ENCODE measurements around the gene TMEM80. TPM values are rescaled to one million over a fixed set of nuclear protein-coding genes. Genes with fewer than 3 reads are reported as not detected.
"Not testable (repeated sequence)": the region's sequence is repeated elsewhere in the genome, so short reads cannot be mapped to it uniquely, and the experiment has no call there.

The TMEM80 gene
- total and polyA plus RNA-seq, 2 of the 8 experiments (the other 6 are each of a cell fraction or from before 2014, with no cell fraction given), result 8.0 to 16.3 TPM

DNA sequence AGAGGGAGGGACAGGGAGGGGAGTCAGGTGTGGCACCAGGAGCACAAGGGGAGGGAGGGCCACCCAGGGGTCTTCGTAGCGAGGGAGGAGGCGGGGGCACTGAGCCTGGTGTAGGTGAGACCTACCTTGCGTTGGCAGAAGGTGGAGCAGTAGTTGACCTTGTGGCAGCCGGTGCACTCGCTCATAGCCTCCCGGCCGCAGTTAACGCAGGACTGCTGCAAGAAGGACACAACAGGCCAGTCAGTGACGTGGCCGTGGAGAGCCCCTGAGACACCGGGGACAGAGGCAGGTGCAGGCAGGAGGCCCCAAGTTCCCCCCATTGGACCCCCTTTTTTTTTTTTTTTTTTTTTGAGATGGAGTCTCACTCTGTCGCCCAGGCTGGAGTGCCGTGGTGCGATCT lies 41.8 kb upstream of the TMEM80 start (continued):
- TF ChIP-seq KDM5A (IDR thresholded peaks at IDR 0.05; ENCODE audit: low read length), result no peak

DNA sequence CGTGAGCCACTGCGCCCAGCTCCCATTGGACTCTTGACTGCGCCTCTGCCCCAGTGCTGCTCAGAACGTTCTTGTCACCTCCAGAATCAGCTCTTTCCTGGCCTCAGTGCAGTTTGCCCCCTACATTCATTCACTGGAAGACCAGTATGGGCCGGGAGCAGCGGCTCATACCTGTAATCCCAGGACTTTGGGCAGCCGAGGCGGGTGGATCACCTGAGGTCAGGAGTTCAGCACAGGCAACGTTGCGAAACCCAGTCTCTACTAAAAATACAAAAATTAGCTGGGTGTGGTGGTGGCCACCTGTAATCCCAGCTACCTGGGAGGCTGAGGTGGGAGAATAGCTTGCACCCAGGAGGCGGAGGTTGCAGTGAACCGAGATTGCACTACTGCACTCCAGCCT lies 41.2 kb upstream of the TMEM80 start:
- not testable (repeated sequence) for H3K79me1 ChIP-seq (ENCODE audit: low read depth, low read length); H3K9me3 ChIP-seq (ENCODE audit: insufficient read depth in 2 of 2, low read depth in 1 of 2, low read length in 1 of 2); H2BK15ac ChIP-seq (ENCODE audit: low read length); H2AK5ac ChIP-seq (ENCODE audit: low read depth, low read length); H2BK12ac ChIP-seq (ENCODE audit: low read depth, low read length); H3K27ac ChIP-seq (ENCODE audit: low read depth, low read length); H2BK20ac ChIP-seq (ENCODE audit: low read length); H3K9ac ChIP-seq (replicated peaks in 1 of 4; ENCODE audit: extremely low read depth in 1 of 4, low read depth in 3 of 4, low read length in 3 of 4); H4K20me1 ChIP-seq (replicated peaks in 1 of 2; ENCODE audit: control insufficient read depth in 1 of 2, insufficient read depth in 2 of 2, low read length in 2 of 2); H3K79me2 ChIP-seq (ENCODE audit: control insufficient read depth in 1 of 2, insufficient read depth in 2 of 2, low read length in 2 of 2); H4K8ac ChIP-seq (ENCODE audit: extremely low read depth, insufficient read depth, low read length); H3K14ac ChIP-seq (ENCODE audit: insufficient read length); H3K23me2 ChIP-seq (ENCODE audit: low read depth, low read length); H3K27me3 ChIP-seq (replicated peaks in 1 of 4; ENCODE audit: control insufficient read depth in 3 of 4, extremely low read depth in 1 of 4, insufficient read depth in 3 of 4, low read length in 3 of 4); H2AFZ ChIP-seq (ENCODE audit: low read length); FAIRE-seq; H3K4me3 ChIP-seq (ENCODE audit: extremely low read depth in 1 of 4, insufficient read depth in 2 of 4, low read depth in 3 of 4, low read length in 4 of 4); H3K23ac ChIP-seq (ENCODE audit: insufficient read length); H2BK5ac ChIP-seq (ENCODE audit: low read depth, low read length); H4K91ac ChIP-seq (replicated peaks; ENCODE audit: insufficient read length, low read length); H3K4me1 ChIP-seq (replicated peaks in 1 of 4; ENCODE audit: control insufficient read depth in 3 of 4, insufficient read depth in 4 of 4, low read length in 3 of 4); H4K5ac ChIP-seq (ENCODE audit: insufficient read length, low read depth, low read length); H2BK120ac ChIP-seq (replicated peaks; ENCODE audit: low read depth, low read length); DNase-seq (ENCODE audit: low read depth in 1 of 2, low spot score in 2 of 2); H3K56ac ChIP-seq (replicated peaks; ENCODE audit: insufficient read length, low read depth, low read length); H3K18ac ChIP-seq (ENCODE audit: extremely low read depth, low read length); H3K4ac ChIP-seq (replicated peaks; ENCODE audit: insufficient read length, low read depth, low read length); H3K4me2 ChIP-seq (ENCODE audit: insufficient read depth in 1 of 2, low read depth in 2 of 2, low read length in 2 of 2)
- POLR2A ChIA-PET (ENCODE audit: partially characterized antibody), result interaction anchor here (1.1 to 4.0 kb wide), 5 partner anchors 8 to 93 kb away, joined by 4 to 19 read pairs (median 4); partner anchors contain the start of gene TALDO1
- peaks cover 0 to 18% (median 7%) of the 10 kb centered on the region in 4 experiments; a peak in 7 of 8 replicates for H3K36me3 ChIP-seq (ENCODE audit: control insufficient read depth in 2 of 4, insufficient read depth in 4 of 4, low read length in 3 of 4)
- CTCF ChIA-PET (ENCODE audit: partially characterized antibody), result interaction anchor here (0.8 to 2.2 kb wide), 7 partner anchors 10 to 102 kb away, joined by 3 to 11 read pairs (median 4); no protein-coding TSS in a partner anchor
- 94% methylated on average over 8 of the region's 12 CpGs; no CpG with 5 or more reads in 1 of the 2 experiments for WGBS, 2 experiments (ENCODE audit: extremely low coverage in 1 of 2, insufficient coverage in 1 of 2, insufficient read length in 1 of 2, insufficient replicate concordance in 2 of 2, low coverage in 1 of 2, low lambda C conversion rate in 2 of 2, missing lambda C conversion rate in 1 of 2)
